K562 (cell line): ENCODE measurements around the gene ERN1. TPM values are rescaled to one million over a fixed set of nuclear protein-coding genes. Genes with fewer than 3 reads are reported as not detected.
A peak's percentile ranks its signal among the peaks of the same experiment; 100 is the strongest.

Source experiments
- ADNP ChIP-seq: fragments of 200-800 bp; sonication (Bioruptor generic); IDR thresholded peaks from 2 replicates; pipeline ENCODE4 v1.6.1; 2016; ENCODE audit warnings: missing genetic modification characterization, missing compliant biosample characterization
- ARHGAP35 ChIP-seq: fragments of 450-650 bp; IDR thresholded peaks from 2 replicates; pipeline ENCODE4 v1.6.1; 2018; ENCODE audit not compliant: partially characterized antibody
- CBX2 ChIP-seq: fragments of 200-600 bp; sonication (generic); IDR thresholded peaks from one replicate; pipeline ENCODE4 v1.6.1; 2012; ENCODE audit warnings: mild to moderate bottlenecking, low read length, inconsistent platforms; ENCODE audit not compliant: insufficient read depth, poor library complexity, severe bottlenecking
- ERF ChIP-seq: fragments of 450-650 bp; formaldehyde crosslinking; IDR thresholded peaks from 2 replicates; pipeline ENCODE4 v1.4.0; 2020; ENCODE audit warnings: mild to moderate bottlenecking, mixed read lengths
- ESRRA ChIP-seq: fragments of 450-650 bp; IDR thresholded peaks from 2 replicates; pipeline ENCODE4 v1.6.1; 2014; ENCODE audit warnings: low read depth, mild to moderate bottlenecking, moderate library complexity, borderline replicate concordance
- FOXK2 ChIP-seq, 2 experiments: fragments of 450-650 bp; IDR thresholded peaks in 1 of 2; conservative IDR thresholded peaks in 1 of 2; 2 replicates each; pipeline ENCODE4 v1.6.1; 2016; ENCODE audit warnings: low read depth in 2 of 2, mild to moderate bottlenecking in 1 of 2
- KLF6 ChIP-seq: fragments of 250-450 bp; sonication (Bioruptor Pico); IDR thresholded peaks from 2 replicates; pipeline ENCODE4 v1.4.0; 2020; ENCODE audit warnings: mild to moderate bottlenecking, moderate library complexity, borderline replicate concordance
- NRF1 ChIP-seq, 2 experiments: fragments of 450-650 bp; IDR thresholded peaks in 1 of 2; conservative IDR thresholded peaks in 1 of 2; 2 replicates each; pipeline ENCODE4 v1.6.1; 2014; ENCODE audit warnings: mild to moderate bottlenecking in 2 of 2
- POLR2G ChIP-seq: fragments of 200-400 bp; formaldehyde crosslinking; IDR thresholded peaks from 2 replicates; pipeline ENCODE4 v1.6.1; 2017; ENCODE audit warnings: low read depth, mild to moderate bottlenecking, antibody characterized with exemption, low read length, moderate library complexity
- RBM25 ChIP-seq: fragments of 200-400 bp; formaldehyde crosslinking; IDR thresholded peaks from 2 replicates; pipeline ENCODE4 v1.6.1; 2018; ENCODE audit warnings: low read length, low read depth, moderate library complexity; ENCODE audit not compliant: severe bottlenecking
- SAFB ChIP-seq: fragments of 200-400 bp; formaldehyde crosslinking; IDR thresholded peaks from 2 replicates; pipeline ENCODE4 v1.6.1; 2017; ENCODE audit warnings: low read depth, low read length, borderline replicate concordance
- SIN3B ChIP-seq: fragments of 450-650 bp; IDR thresholded peaks from 2 replicates; pipeline ENCODE4 v1.6.1; 2017; ENCODE audit warnings: low read depth, mild to moderate bottlenecking, moderate library complexity
- ZEB2 ChIP-seq: fragments of 450-650 bp; IDR thresholded peaks from 2 replicates; pipeline ENCODE4 v1.6.1; 2016
- ZNF165 ChIP-seq: fragments of 250-450 bp; sonication (Bioruptor Pico); IDR thresholded peaks from 2 replicates; pipeline ENCODE4 v1.4.0; 2020; ENCODE audit warnings: borderline replicate concordance
- ZNF282 ChIP-seq: sonication (generic); formaldehyde crosslinking; IDR thresholded peaks from 2 replicates; pipeline ENCODE4 v1.8.1; 2023; ENCODE audit warnings: missing genetic modification reagents
- ZNF311 ChIP-seq: fragments of 250-450 bp; sonication (Bioruptor Pico); IDR thresholded peaks from 2 replicates; pipeline ENCODE4 v1.4.0; 2020; ENCODE audit warnings: mild to moderate bottlenecking, moderate library complexity
- polyA plus RNA-seq, 8 experiments: library from polyadenylated mRNA; depleted of rRNA in 4 of 8; stranded (reverse) in 5 of 8; unstranded in 3 of 8; fragments of >200 nt; fragmentation: Nextera tagmentation in 2 of 8; fragmentation: Illumina TruSeq in 1 of 8; extraction: Ambion mirVana in 2 of 8; extraction: Trizol in 1 of 8; gene quantifications; 2 replicates each; pipeline versions ENCODE4 v1.2.1 to v1.2.3, GENCODE V29; 2011 to 2014; ENCODE audit warnings: inconsistent platforms in 1 of 8, missing spikeins in 1 of 8
- total RNA-seq, 7 experiments: library from RNA; depleted of rRNA in 6 of 7; stranded (reverse); fragments of >200 nt in 6 of 7; fragmentation: Illumina TruSeq in 2 of 7; extraction: Trizol in 2 of 7; gene quantifications; 2 replicates each; pipeline versions ENCODE4 v1.2.1 to v1.2.3, GENCODE V29; 2011 to 2021; ENCODE audit warnings: low replicate concordance in 1 of 7
- TF ChIP-seq, protein P1 (sequence below): IDR thresholded peaks from 2 replicates; pipeline ENCODE4 v1.6.1; 2016; ENCODE audit warnings: missing genetic modification characterization, missing compliant biosample characterization

Gene ERN1
- total and polyA plus RNA-seq, 9 of the 15 experiments (the other 6 are each of a cell fraction or from before 2014, with no cell fraction given) = 2.1 to 22.5 (median 7.3) TPM

- peak; percentile 89 for TF ChIP-seq ESRRA
- TF ChIP-seq CBX2 = no peak
- TF ChIP-seq ARHGAP35 = no peak
- no peak for TF ChIP-seq ZNF282 (CRISPR knock-in tag)
- no peak for TF ChIP-seq NRF1 (conservative IDR thresholded peaks at IDR 0.05 in 1 of 2, IDR thresholded peaks at IDR 0.05 in 1 of 2)
- no peak for TF ChIP-seq POLR2G
- TF ChIP-seq ZNF165 (CRISPR knock-in tag) = no peak
- TF ChIP-seq ADNP (tag) = peak; percentile 47; the same call in 1 of the 2 replicates
- no peak for TF ChIP-seq KLF6 (CRISPR knock-in tag)
- peak; percentile 82 for TF ChIP-seq RBM25
- no peak for TF ChIP-seq FOXK2 (conservative IDR thresholded peaks at IDR 0.05 in 1 of 2, IDR thresholded peaks at IDR 0.05 in 1 of 2; ENCODE audit: low read depth in 2 of 2)
- no peak for TF ChIP-seq SIN3B
- no peak for TF ChIP-seq ERF (CRISPR knock-in tag)
- no peak for TF ChIP-seq ZNF311 (CRISPR knock-in tag)
- TF ChIP-seq ZEB2 = no peak
- TF ChIP-seq SAFB = no peak
- TF ChIP-seq, protein P1, sequence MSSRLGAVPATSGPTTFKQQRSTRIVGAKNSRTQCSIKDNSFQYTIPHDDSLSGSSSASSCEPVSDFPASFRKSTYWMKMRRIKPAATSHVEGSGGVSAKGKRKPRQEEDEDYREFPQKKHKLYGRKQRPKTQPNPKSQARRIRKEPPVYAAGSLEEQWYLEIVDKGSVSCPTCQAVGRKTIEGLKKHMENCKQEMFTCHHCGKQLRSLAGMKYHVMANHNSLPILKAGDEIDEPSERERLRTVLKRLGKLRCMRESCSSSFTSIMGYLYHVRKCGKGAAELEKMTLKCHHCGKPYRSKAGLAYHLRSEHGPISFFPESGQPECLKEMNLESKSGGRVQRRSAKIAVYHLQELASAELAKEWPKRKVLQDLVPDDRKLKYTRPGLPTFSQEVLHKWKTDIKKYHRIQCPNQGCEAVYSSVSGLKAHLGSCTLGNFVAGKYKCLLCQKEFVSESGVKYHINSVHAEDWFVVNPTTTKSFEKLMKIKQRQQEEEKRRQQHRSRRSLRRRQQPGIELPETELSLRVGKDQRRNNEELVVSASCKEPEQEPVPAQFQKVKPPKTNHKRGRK (tag) = no peak
These were observed 121.6 kb downstream of the ERN1 start (continued) for GRCh38 chr17:64008346-64008745.
